GM12878 (cell line): ENCODE measurements around the gene TRANK1. TPM values are rescaled to one million over a fixed set of nuclear protein-coding genes. Genes with fewer than 3 reads are reported as not detected.

Experiments used
- ATAC-seq: fragments of 200-7000 bp; cut with Tn5 transposase; 3 replicates; pipeline ENCODE4 v1.9.1; 2020; ENCODE audit warnings: mild to moderate bottlenecking, moderate library complexity
- BruUV-seq: library from RNA; stranded (reverse); fragments of 400-500 nt; replicated peaks from 2 replicates; lab custom pipeline; 2021; lab: Mats Ljungman, UMichigan
- CTCF ChIA-PET: fragments of 300-600 bp; sonication (Branson Sonifier 250); formaldehyde crosslinking; extraction: SDS; loops from one replicate; lab custom pipeline; 2021; ENCODE audit warnings: inconsistent platforms; lab: Yijun Ruan, JAX
- POLR2A ChIA-PET: fragments of 350-600 bp; formaldehyde crosslinking; extraction: SDS; loops from one replicate; lab custom pipeline; 2021; ENCODE audit warnings: inconsistent platforms; lab: Charles Lee
- RAD21 ChIA-PET: fragments of 300-600 bp; sonication (Branson Sonifier 250); formaldehyde crosslinking; loops from one replicate; lab custom pipeline; 2023; ENCODE audit warnings: antibody characterized with exemption; ENCODE audit not compliant: unreplicated experiment; lab: Charles Lee
- SMC1A ChIA-PET: fragments of 300-600 bp; sonication (Branson Sonifier 250); formaldehyde crosslinking; loops from one replicate; lab custom pipeline; 2023; ENCODE audit not compliant: unreplicated experiment, uncharacterized antibody; lab: Charles Lee
- DNase-seq: peaks from one replicate; pipeline ENCODE4 v3.0.0-alpha.2; 2011; ENCODE audit warnings: low read depth, low spot score
- FAIRE-seq: peaks from 3 replicates; lab custom pipeline; 2011; peaks lifted over from hg19 to GRCh38; lab: Jason Lieb, UNC
- H2AFZ ChIP-seq: 2 replicates; pipeline ENCODE4 v1.6.0; 2011; ENCODE audit warnings: low read depth, low read length, control low read depth; ENCODE audit not compliant: control insufficient read depth
- H3K27ac ChIP-seq: 2 replicates; pipeline ENCODE4 v1.5.1; 2011; ENCODE audit warnings: control low read depth; ENCODE audit not compliant: control insufficient read depth, insufficient read depth
- H3K27me3 ChIP-seq, 2 experiments: replicated peaks in 1 of 2; 2 replicates each; pipeline versions ENCODE4 v1.6.0 to v1.6.1; 2011; ENCODE audit warnings: low read length in 1 of 2; ENCODE audit not compliant: control insufficient read depth in 2 of 2, insufficient read depth in 2 of 2
- H3K36me3 ChIP-seq, 2 experiments: 2 replicates each; pipeline ENCODE4 v1.5.1; 2011; ENCODE audit warnings: low read length in 1 of 2; ENCODE audit not compliant: control insufficient read depth in 2 of 2, insufficient read depth in 2 of 2
- H3K4me1 ChIP-seq: 2 replicates; pipeline ENCODE4 v1.6.1; 2011; ENCODE audit warnings: mild to moderate bottlenecking, low read length, moderate library complexity, mixed read lengths; ENCODE audit not compliant: control insufficient read depth, insufficient read depth
- H3K4me2 ChIP-seq: 2 replicates; pipeline ENCODE4 v1.6.0; 2011; ENCODE audit warnings: control low read depth; ENCODE audit not compliant: control insufficient read depth, insufficient read depth
- H3K4me3 ChIP-seq: fragments of 200-600 bp; sonication (generic); 2 replicates; pipeline ENCODE4 v1.5.1; 2016
- H3K79me2 ChIP-seq: 2 replicates; pipeline ENCODE4 v1.6.0; 2011; ENCODE audit warnings: low read length; ENCODE audit not compliant: control insufficient read depth, insufficient read depth
- H3K9ac ChIP-seq: 2 replicates; pipeline ENCODE4 v1.8.0; 2011; ENCODE audit warnings: low read length, control low read depth, mixed read lengths; ENCODE audit not compliant: control insufficient read depth, insufficient read depth
- H3K9me3 ChIP-seq: replicated peaks from 3 replicates; pipeline ENCODE4 v1.5.1; 2011; ENCODE audit warnings: mild to moderate bottlenecking, low read length; ENCODE audit not compliant: control insufficient read depth, insufficient read depth
- H4K20me1 ChIP-seq: 2 replicates; pipeline ENCODE4 v1.6.0; 2011; ENCODE audit not compliant: control insufficient read depth, insufficient read depth
- RAD21 ChIP-seq: IDR thresholded peaks from 2 replicates; pipeline ENCODE4 v1.6.1; 2011; ENCODE audit warnings: mild to moderate bottlenecking, low read depth, low read length, moderate library complexity; ENCODE audit not compliant: insufficient read depth
- ZNF384 ChIP-seq: IDR thresholded peaks from 2 replicates; pipeline ENCODE4 v1.6.1; 2012; ENCODE audit warnings: low read depth, mild to moderate bottlenecking, low read length, improper control_type of control experiment, borderline replicate concordance
- WGBS: methylation state at CpG from one replicate; pipeline ENCODE4 v1.1.6; 2016; ENCODE audit warnings: low lambda C conversion rate; ENCODE audit not compliant: insufficient replicate concordance, insufficient coverage; ENCODE audit errors: missing lambda C conversion rate; 5-methylcytosine and 5-hydroxymethylcytosine counted together
- in situ Hi-C: fragments of 300-500 bp; cut with MboI; formaldehyde crosslinking; loops from 9 replicates; pipeline ENCODE4 v1.14.3; 2018; ENCODE audit warnings: mixed read lengths
- intact Hi-C: fragments of 100-400 bp; cut with micrococcal nuclease; formaldehyde crosslinking; loops from one replicate; pipeline ENCODE4 v1.14.2; 2022; ENCODE audit not compliant: unreplicated experiment
- polyA plus RNA-seq, 11 experiments: library from polyadenylated mRNA; depleted of rRNA in 4 of 11; unstranded in 6 of 11; stranded (reverse) in 5 of 11; fragments of >200 nt; fragmentation: Nextera tagmentation in 4 of 11; fragmentation: Illumina TruSeq in 1 of 11; extraction: Ambion mirVana in 4 of 11; extraction: Trizol in 1 of 11; gene quantifications; 1 replicate in 1 of 11; 2 replicates in 10 of 11; pipeline versions ENCODE4 v1.2.1 to v1.2.3, GENCODE V29; 2011 to 2016; ENCODE audit warnings: inconsistent platforms in 2 of 11, missing spikeins in 2 of 11, low read depth in 1 of 11
- total RNA-seq, 4 experiments: library from RNA; depleted of rRNA in 3 of 4; stranded (reverse); fragments of >200 nt in 3 of 4; fragmentation: Illumina TruSeq in 1 of 4; extraction: Trizol in 1 of 4; gene quantifications; 2 replicates each; pipeline versions ENCODE4 v1.2.1 to v1.2.3, GENCODE V29; 2013 to 2021
- TF ChIP-seq, protein P1 (sequence below), 3 experiments: IDR thresholded peaks in 2 of 3; conservative IDR thresholded peaks in 1 of 3; 2 replicates each; pipeline ENCODE4 v1.5.1; 2011; ENCODE audit warnings: low read depth in 3 of 3, low read length in 3 of 3, mild to moderate bottlenecking in 3 of 3, control low read depth in 2 of 3, moderate library complexity in 2 of 3, inconsistent platforms in 1 of 3, mixed read lengths in 1 of 3; ENCODE audit not compliant: control insufficient read depth in 2 of 3, insufficient read depth in 1 of 3; ENCODE audit errors: extremely low read depth in 1 of 3

The TRANK1 gene
- total and polyA plus RNA-seq, 10 of the 15 experiments (the other 5 are each of a cell fraction or from before 2014, with no cell fraction given): 0.46 to 8.8 (median 1.1) TPM

- POLR2A ChIA-PET: no interaction called here
- in situ Hi-C loops: no loop called here
- WGBS: 68% methylated on average over 3 of the region's 3 CpGs
- no TSS peak for BruUV-seq
- no peak overlapping the region for H3K4me3 ChIP-seq
- FAIRE-seq (no peak), DNase-seq (no peak), ATAC-seq (no peak)
- no peaks in the 10 kb centered on the region; a peak in 1 of 4 replicates for H3K36me3 ChIP-seq
- no peaks in the 10 kb centered on the region for H3K4me1 ChIP-seq
- no peak overlapping the region for H3K9ac ChIP-seq
- TF ChIP-seq, protein P1, sequence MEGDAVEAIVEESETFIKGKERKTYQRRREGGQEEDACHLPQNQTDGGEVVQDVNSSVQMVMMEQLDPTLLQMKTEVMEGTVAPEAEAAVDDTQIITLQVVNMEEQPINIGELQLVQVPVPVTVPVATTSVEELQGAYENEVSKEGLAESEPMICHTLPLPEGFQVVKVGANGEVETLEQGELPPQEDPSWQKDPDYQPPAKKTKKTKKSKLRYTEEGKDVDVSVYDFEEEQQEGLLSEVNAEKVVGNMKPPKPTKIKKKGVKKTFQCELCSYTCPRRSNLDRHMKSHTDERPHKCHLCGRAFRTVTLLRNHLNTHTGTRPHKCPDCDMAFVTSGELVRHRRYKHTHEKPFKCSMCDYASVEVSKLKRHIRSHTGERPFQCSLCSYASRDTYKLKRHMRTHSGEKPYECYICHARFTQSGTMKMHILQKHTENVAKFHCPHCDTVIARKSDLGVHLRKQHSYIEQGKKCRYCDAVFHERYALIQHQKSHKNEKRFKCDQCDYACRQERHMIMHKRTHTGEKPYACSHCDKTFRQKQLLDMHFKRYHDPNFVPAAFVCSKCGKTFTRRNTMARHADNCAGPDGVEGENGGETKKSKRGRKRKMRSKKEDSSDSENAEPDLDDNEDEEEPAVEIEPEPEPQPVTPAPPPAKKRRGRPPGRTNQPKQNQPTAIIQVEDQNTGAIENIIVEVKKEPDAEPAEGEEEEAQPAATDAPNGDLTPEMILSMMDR (IDR thresholded peaks at IDR 0.05 in 2 of 3, conservative IDR thresholded peaks at IDR 0.05 in 1 of 3; ENCODE audit: control insufficient read depth in 2 of 3, extremely low read depth in 1 of 3, insufficient read depth in 1 of 3, low read depth in 3 of 3, low read length in 3 of 3): peak in 2 of 3 experiments; percentile 9 to 28; a peak in 1 of 6 replicates
- TF ChIP-seq ZNF384 (no peak), RAD21 (peak; percentile 32)
- RAD21 ChIA-PET: interaction anchor here (1.2 kb wide), 1 partner anchor 121 kb away, joined by 5 read pairs; no protein-coding TSS in a partner anchor
- H4K20me1 ChIP-seq: no peaks in the 10 kb centered on the region
- intact Hi-C loops: no loop called here
- no peak overlapping the region for H3K4me2 ChIP-seq
- H2AFZ ChIP-seq: no peak overlapping the region
- CTCF ChIA-PET: interaction anchor here (0.8 to 3.1 kb wide), 4 partner anchors 10 to 122 kb away, joined by 4 to 16 read pairs (median 6); no protein-coding TSS in a partner anchor
- H3K27ac ChIP-seq: no peak overlapping the region
- SMC1A ChIA-PET: interaction anchor here (1.4 to 1.6 kb wide), 2 partner anchors 14 to 155 kb away, joined by 3 read pairs; no protein-coding TSS in a partner anchor
- no peaks in the 10 kb centered on the region for H3K27me3 ChIP-seq
- no peaks in the 10 kb centered on the region for H3K79me2 ChIP-seq
- peaks cover 5% of the 10 kb centered on the region; the same call in 2 of the 3 replicates for H3K9me3 ChIP-seq
Observed at GRCh38 chr3:36837089-36837488, 107.8 kb downstream of the TRANK1 start.
